ENCODE data around the gene SPRY2.

- TF ChIP-seq CTCF (IDR thresholded peaks at IDR 0.05), result no peak
- no peak for TF ChIP-seq POLR2AphosphoS5 (IDR thresholded peaks at IDR 0.05)
- TF ChIP-seq POLR2A (IDR thresholded peaks at IDR 0.05; ENCODE audit: low read depth), result no peak
Measured at GRCh38 chr13:80313668-80314256, 27.2 kb downstream of the SPRY2 start.
